Smooth muscle cell of the umbilical artery (primary cell): ENCODE data around the gene RPL4. TPM values are rescaled to one million over a fixed set of nuclear protein-coding genes. Genes with fewer than 3 reads are reported as not detected.

Source experiments
- total RNA-seq: library from RNA; depleted of rRNA; stranded (reverse); fragments of >200 nt; gene quantifications from 2 replicates; pipeline ENCODE4 v1.2.3, GENCODE V29; 2014

Gene RPL4
- total RNA-seq: 2,118 and 3,314 TPM in 2 replicates

DNA sequence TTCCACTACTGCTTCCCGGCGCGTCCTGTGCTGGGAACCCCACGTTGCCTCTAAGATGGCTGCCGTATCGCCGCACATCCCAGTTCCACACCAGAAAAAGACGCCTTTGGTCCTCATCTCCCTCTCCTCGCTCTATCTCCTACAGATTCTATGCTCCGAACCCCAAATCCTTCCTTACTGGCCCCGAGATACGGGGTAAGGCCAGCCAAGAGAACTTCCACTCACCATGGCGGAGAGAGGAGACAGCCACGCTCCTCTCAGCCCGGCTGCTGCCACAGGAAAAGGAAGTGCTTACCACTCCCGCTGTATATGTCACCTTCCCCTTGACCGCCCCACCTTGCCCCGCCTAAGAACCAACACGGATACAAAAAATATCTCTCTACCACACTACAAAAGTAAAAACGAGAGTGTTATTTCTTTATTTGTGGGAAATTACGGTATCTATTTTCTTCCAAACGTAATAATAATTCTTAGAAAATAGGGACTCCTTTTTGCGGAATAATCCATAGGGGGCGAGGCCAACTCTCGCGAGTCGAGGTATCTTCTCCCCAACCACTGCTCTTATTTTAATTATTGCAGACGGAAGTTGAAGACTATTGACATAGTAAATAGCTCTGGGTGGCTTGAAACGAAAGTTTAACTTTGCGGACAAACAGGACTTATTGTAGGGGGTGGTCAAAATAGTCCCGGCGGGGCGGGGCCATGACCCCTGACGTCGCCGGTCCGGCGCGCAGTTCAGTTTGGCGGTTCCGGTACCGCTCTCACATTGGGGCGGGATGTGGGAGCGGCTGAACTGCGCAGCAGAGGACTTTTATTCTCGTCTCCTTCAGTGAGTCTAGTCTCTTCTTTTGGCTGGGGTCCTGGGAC is at the start of gene RPL4, which contains the start of gene ZWILCH:
Gene RPL4, minus strand, starts transcription at position 293 of the 867 bp plus-strand sequence. Its CDS starts 65 bp downstream, at position 228.
Gene ZWILCH, plus strand, starts transcription at position 764 of the 867 bp plus-strand sequence. Its CDS starts 13 bp downstream, at position 777.

DNA sequence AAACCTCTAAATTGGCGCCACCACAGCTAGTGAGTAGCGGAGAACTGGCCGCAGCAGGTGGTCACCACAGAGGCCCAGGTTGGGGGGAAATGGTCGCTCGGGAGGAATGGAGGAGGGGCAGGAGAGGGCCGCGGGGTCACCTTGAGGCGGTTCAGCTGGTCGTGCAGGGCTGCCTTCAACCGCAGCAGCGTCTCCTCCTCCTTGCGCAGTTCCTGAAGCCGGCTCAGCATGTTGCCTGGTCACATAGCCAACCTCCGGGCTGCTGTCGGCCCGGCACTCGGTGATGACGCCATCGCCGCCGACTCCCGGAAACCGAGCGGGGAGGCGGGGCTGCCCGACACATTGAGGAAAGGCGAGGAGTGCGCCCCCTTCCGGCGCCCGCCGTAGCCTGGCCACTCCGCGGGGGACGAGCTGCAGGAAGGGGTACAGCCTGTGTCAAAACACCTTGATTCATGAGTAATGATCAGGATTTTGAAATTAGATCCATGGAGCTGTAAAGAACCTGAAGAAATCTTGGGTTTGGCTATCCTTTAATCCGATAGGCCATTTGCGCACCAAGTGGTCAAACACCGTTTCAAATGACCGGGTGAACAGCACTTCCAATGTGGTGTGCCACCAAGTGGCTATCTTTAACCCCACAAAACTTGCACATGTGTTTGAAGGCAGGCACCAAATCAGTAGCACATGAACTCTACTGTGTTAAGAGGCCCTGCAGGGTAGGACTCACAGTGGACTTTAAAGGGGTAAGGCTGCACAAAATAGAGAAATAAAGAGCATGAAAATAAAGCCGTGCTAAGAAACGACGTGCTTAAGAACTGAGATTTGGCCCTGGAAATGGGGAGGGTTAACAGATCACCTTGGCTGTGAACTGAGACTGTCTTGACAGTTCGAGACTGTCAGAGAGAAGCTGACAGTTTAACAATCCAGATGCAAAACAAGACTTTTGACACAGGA is 6.9 kb downstream of the RPL4 start, which contains the start of gene SNAPC5:
Gene SNAPC5, minus strand, starts transcription at position 261 of the 954 bp plus-strand sequence. Its CDS starts 31 bp downstream, at position 230.

Other genes starting within 250 kb of the RPL4 start
- gene DIS3L, start 211.3 kb downstream of the RPL4 start, total RNA-seq: 17.7 and 19.0 TPM in 2 replicates
- gene TIPIN, start 148.2 kb downstream of the RPL4 start, total RNA-seq: 8.3 and 12.9 TPM in 2 replicates
- gene MAP2K1, start 117.9 kb downstream of the RPL4 start, total RNA-seq: 38.0 and 53.7 TPM in 2 replicates
- 16.7 and 19.0 TPM in 2 replicates for gene SNAPC5, start 7.1 kb downstream of the RPL4 start, total RNA-seq
- gene ZWILCH, start 471 bp upstream of the RPL4 start, total RNA-seq: 5.6 and 18.5 TPM in 2 replicates
- gene LCTL, start 61.1 kb upstream of the RPL4 start, total RNA-seq: 4.8 and 5.8 TPM in 2 replicates
- gene SMAD6, start 197.4 kb upstream of the RPL4 start, total RNA-seq: 7.9 and 25.5 TPM in 2 replicates